ENCODE results near the gene STK25.

DNA sequence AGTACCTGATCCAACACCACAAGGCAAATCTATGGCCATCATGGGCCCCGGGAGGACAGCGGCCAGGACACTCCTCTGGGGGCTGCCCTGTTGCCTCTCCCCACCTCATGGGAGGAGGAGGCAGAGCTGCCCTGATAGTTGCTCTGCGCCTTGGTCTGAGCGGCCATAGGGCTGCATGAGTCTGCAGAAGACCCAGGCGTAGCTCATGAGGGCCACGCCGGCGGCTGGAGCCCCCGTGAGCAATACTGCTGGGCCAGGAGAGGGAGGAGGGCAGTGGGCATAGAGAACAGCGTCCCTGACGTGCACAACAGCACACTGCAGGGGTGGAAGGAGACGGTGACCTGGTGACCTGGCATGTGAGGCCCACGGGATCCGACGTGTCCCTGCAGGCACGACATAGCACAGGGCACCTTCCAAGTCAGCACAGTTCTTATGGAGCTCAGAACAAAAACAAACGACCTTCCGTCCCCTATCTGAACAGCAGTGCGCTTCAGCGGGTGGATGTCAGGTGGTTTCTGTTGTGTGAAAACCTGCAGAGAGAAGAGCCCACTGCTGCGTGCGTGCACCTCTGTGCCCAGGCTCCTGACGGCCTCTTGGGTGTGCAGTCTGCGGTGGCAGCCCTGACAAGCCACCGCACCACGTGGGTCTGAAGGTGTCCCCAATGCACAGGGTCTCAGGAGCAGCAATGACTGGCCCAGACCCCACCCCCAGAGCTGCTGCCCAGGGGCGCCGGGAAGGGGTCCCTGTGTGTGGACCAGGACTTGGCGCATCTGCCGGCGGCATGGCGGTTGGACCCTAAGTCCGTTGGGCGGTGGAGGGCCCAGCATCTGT is 13.0 kb downstream of the STK25 start:
- TF ChIP-seq, protein P1, sequence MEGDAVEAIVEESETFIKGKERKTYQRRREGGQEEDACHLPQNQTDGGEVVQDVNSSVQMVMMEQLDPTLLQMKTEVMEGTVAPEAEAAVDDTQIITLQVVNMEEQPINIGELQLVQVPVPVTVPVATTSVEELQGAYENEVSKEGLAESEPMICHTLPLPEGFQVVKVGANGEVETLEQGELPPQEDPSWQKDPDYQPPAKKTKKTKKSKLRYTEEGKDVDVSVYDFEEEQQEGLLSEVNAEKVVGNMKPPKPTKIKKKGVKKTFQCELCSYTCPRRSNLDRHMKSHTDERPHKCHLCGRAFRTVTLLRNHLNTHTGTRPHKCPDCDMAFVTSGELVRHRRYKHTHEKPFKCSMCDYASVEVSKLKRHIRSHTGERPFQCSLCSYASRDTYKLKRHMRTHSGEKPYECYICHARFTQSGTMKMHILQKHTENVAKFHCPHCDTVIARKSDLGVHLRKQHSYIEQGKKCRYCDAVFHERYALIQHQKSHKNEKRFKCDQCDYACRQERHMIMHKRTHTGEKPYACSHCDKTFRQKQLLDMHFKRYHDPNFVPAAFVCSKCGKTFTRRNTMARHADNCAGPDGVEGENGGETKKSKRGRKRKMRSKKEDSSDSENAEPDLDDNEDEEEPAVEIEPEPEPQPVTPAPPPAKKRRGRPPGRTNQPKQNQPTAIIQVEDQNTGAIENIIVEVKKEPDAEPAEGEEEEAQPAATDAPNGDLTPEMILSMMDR (IDR thresholded peaks at IDR 0.05; ENCODE audit: poor library complexity) = no peak
- TF ChIP-seq EZH2phosphoT487 (IDR thresholded peaks at IDR 0.05; ENCODE audit: low read depth, severe bottlenecking, unreplicated experiment) = no peak
